ENCODE data around the gene CAMK2B. TPM values are rescaled to one million over a fixed set of nuclear protein-coding genes. Genes with fewer than 3 reads are reported as not detected.

CAMK2B gene
- polyA plus RNA-seq, 2 of the 4 experiments (the other 2 are of a cell fraction), result 0.17 TPM; not detected in 1

GRCh38 chr7:44318332-44318731 lies 7.1 kb downstream of the CAMK2B start:
- CTCF ChIA-PET, result no interaction called here
- no peak for TF ChIP-seq PHF8 (IDR thresholded peaks at IDR 0.05; ENCODE audit: borderline replicate concordance, low read depth)
- no peak for TF ChIP-seq CBX2 (IDR thresholded peaks at IDR 0.05; ENCODE audit: borderline replicate concordance, low read depth)
- TF ChIP-seq CHD2 (IDR thresholded peaks at IDR 0.05; ENCODE audit: low read length, partially characterized antibody), result no peak
- TF ChIP-seq NR3C1 (IDR thresholded peaks at IDR 0.05), result no peak
- TF ChIP-seq HDAC2 (IDR thresholded peaks at IDR 0.05), result no peak
- no peak for TF ChIP-seq SREBF2 (IDR thresholded peaks at IDR 0.05)
- TF ChIP-seq EHMT2 (IDR thresholded peaks at IDR 0.05; ENCODE audit: low read depth), result no peak
- no peak for TF ChIP-seq RNF2 (IDR thresholded peaks at IDR 0.05; ENCODE audit: borderline replicate concordance, low read depth)
- no peak for TF ChIP-seq NFE2L2 (conservative IDR thresholded peaks at IDR 0.05; ENCODE audit: low read length)
- no peak for ATAC-seq
- POLR2A ChIA-PET, result no interaction called here
- WGBS (ENCODE audit: missing lambda C conversion rate), result 39% methylated on average over 2 of the region's 2 CpGs
- Histone ChIP-seq H3K9me3 (peaks cover 7% of the 10 kb centered on the region; the same call in 2 of the 3 replicates), H3K4me3 (no peak overlapping the region), H3K27ac (no peak overlapping the region), H3K4me2 (no peak overlapping the region), H3K4me1 (no peaks in the 10 kb centered on the region)
- no peak for DNase-seq (ENCODE audit: low read depth in 1 of 2, low spot score in 1 of 2)
- FAIRE-seq, result no peak

GRCh38 chr7:44315301-44315903 lies 10.0 kb downstream of the CAMK2B start:
- FAIRE-seq, result no peak
- POLR2A ChIA-PET, result no interaction called here

GRCh38 chr7:44313621-44314031 lies 11.8 kb downstream of the CAMK2B start:
- peaks cover 7% of the 10 kb centered on the region; the same call in 2 of the 3 replicates for H3K9me3 ChIP-seq
- H3K4me3 ChIP-seq, result no peak overlapping the region
- POLR2A ChIA-PET, result no interaction called here
- H3K27ac ChIP-seq, result no peak overlapping the region
- TF ChIP-seq EHF (CRISPR knock-in tag; IDR thresholded peaks at IDR 0.05), result no peak
- TF ChIP-seq JUNB (IDR thresholded peaks at IDR 0.05), result no peak
- TF ChIP-seq E2F6 (IDR thresholded peaks at IDR 0.05; ENCODE audit: borderline replicate concordance, low read depth), result no peak
- no peak for TF ChIP-seq FOSL2 (IDR thresholded peaks at IDR 0.05)
- TF ChIP-seq FOSL2 (CRISPR knock-in tag; IDR thresholded peaks at IDR 0.05), result no peak
- no peak for TF ChIP-seq POLR2AphosphoS2 (conservative IDR thresholded peaks at IDR 0.05; ENCODE audit: low read length)
- TF ChIP-seq PBX3 (IDR thresholded peaks at IDR 0.05), result no peak
- TF ChIP-seq ZFP36 (IDR thresholded peaks at IDR 0.05; ENCODE audit: borderline replicate concordance, partially characterized antibody), result no peak
- no peak for TF ChIP-seq ELK1 (IDR thresholded peaks at IDR 0.05; ENCODE audit: low read depth, low read length)
- TF ChIP-seq RARB (CRISPR knock-in tag; IDR thresholded peaks at IDR 0.05), result no peak
- 75% methylated on average over 6 of the region's 7 CpGs for WGBS (ENCODE audit: missing lambda C conversion rate)
- H3K4me2 ChIP-seq, result no peak overlapping the region
- CTCF ChIA-PET, result interaction anchor here (1.3 kb wide), 1 partner anchor 183 kb away, joined by 3 read pairs; no protein-coding TSS in a partner anchor
- no peak; a peak in 1 of 6 replicates for ATAC-seq
- no peak for FAIRE-seq
- no peaks in the 10 kb centered on the region for H3K4me1 ChIP-seq
- DNase-seq (ENCODE audit: low read depth in 1 of 2, low spot score in 1 of 2), result no peak

More at GRCh38 chr7:44315301-44315903, 10.0 kb downstream of the CAMK2B start:
- ATAC-seq (no peak), DNase-seq (ENCODE audit: low read depth in 1 of 2, low spot score in 1 of 2) (no peak)
- TF ChIP-seq CBX8 (IDR thresholded peaks at IDR 0.05) (no peak), ESRRA (IDR thresholded peaks at IDR 0.05; ENCODE audit: borderline replicate concordance, low read length) (no peak), FOXS1 (CRISPR knock-in tag; IDR thresholded peaks at IDR 0.05) (no peak), CHD2 (IDR thresholded peaks at IDR 0.05; ENCODE audit: low read length, partially characterized antibody) (no peak), RAD21 (conservative IDR thresholded peaks at IDR 0.05 in 1 of 2, IDR thresholded peaks at IDR 0.05 in 1 of 2) (no peak), JUN (IDR thresholded peaks at IDR 0.05) (no peak)
- no peak overlapping the region for H3K4me3 ChIP-seq
- no peak overlapping the region for H3K27ac ChIP-seq
- CTCF ChIA-PET, result interaction anchor here (0.9 kb wide), 1 partner anchor 74 kb away, joined by 3 read pairs; no protein-coding TSS in a partner anchor
- peaks cover 7% of the 10 kb centered on the region; the same call in 2 of the 3 replicates for H3K9me3 ChIP-seq
- WGBS (ENCODE audit: missing lambda C conversion rate), result 17% methylated on average over 3 of the region's 3 CpGs
- no peaks in the 10 kb centered on the region for H3K4me1 ChIP-seq
- H3K4me2 ChIP-seq, result no peak overlapping the region
